Measurements from ENCODE around the gene TMEM234. TPM values are rescaled to one million over a fixed set of nuclear protein-coding genes. Genes with fewer than 3 reads are reported as not detected.

TMEM234 gene
- total and polyA plus RNA-seq, 7 donors: 4.4 to 23.1 (median 7.2) TPM

DNA sequence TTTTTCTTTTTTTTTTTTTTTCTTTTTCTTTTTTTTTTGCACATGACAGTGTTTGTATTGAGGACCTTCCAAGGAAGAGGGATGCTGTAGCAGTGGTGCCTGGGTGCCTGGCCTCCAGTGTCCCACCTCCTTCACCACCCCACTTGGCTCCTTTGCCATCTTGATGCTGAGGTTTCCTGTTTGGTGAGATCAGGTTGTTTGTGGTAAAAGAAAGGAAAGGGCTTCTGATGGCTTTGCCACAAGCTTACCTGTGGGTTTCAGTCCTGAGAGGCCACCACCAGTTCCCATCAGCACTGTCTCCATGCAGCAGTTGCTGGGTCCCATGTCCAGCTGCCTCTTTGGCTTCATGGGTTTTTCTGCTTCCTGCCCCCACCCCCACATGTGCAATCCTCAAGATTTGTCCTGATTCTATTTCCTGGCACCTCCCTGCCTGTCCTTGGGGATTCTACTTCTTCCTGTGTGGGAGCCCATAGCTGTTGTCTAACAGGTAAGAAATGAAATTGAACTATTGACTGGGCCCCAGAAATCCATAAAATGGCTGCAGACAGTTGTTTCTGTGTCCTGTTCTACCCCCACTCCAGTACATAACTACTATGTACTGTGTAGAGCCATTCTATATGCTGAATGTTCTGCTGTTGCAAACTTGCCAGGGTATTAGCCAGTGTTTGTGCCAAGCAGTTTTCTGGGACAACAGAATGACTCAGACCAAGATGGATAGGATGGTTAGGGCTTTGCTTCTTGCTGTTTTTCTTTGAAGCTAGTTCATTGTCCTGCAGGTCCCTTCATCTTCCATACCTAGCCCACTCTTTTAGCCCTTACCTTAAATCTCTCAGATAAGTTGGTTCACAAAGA lies 26.0 kb downstream of the TMEM234 start:
- intact Hi-C loops (cut with DNase I): no loop called here
- H3K36me3 ChIP-seq: peaks cover 41 to 70% (median 52%) of the 10 kb centered on the region in 4 donors
- TF ChIP-seq EP300 (IDR thresholded peaks at IDR 0.05) (no peak), POLR2A (IDR thresholded peaks at IDR 0.05) (no peak), POLR2AphosphoS5 (IDR thresholded peaks at IDR 0.05) (no peak)
- no peak overlapping the region for H3K4me3 ChIP-seq
- no peaks in the 10 kb centered on the region for H3K27me3 ChIP-seq
- H3K4me1 ChIP-seq: peaks cover 0 to 16% (median 13%) of the 10 kb centered on the region in 4 donors
- no peak overlapping the region for H3K27ac ChIP-seq
- H3K9me3 ChIP-seq: no peaks in the 10 kb centered on the region
- no peak for DNase-seq

DNA sequence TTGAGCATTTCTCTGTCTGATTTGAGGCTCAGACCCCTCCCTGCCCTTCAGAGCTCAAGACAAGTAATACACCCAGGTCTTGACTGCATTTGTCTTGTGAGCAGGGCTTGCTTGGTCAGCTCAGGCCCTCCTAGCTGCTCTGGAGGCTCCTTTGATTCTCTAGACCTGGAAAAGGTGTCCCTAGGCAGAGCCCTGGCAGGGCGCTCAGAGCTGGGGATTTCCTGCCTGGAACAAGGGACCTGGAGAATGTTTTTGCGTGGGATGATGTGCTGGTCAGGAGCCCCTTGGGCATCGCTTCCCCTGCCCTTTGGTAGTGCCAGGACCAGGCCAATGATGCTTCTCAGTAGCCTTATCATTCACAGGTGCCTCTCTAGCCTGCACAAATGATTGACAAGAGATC lies 26.6 kb downstream of the TMEM234 start:
- Histone ChIP-seq H3K36me3 (peaks cover 47 to 76% (median 59%) of the 10 kb centered on the region in 4 donors), H3K4me1 (peaks cover 0 to 11% (median 11%) of the 10 kb centered on the region in 4 donors), H3K4me3 (no peak overlapping the region), H3K27ac (no peak overlapping the region), H3K9me3 (no peaks in the 10 kb centered on the region), H3K27me3 (no peaks in the 10 kb centered on the region)
- no peak for TF ChIP-seq POLR2AphosphoS5 (IDR thresholded peaks at IDR 0.05)
- TF ChIP-seq, protein P1, sequence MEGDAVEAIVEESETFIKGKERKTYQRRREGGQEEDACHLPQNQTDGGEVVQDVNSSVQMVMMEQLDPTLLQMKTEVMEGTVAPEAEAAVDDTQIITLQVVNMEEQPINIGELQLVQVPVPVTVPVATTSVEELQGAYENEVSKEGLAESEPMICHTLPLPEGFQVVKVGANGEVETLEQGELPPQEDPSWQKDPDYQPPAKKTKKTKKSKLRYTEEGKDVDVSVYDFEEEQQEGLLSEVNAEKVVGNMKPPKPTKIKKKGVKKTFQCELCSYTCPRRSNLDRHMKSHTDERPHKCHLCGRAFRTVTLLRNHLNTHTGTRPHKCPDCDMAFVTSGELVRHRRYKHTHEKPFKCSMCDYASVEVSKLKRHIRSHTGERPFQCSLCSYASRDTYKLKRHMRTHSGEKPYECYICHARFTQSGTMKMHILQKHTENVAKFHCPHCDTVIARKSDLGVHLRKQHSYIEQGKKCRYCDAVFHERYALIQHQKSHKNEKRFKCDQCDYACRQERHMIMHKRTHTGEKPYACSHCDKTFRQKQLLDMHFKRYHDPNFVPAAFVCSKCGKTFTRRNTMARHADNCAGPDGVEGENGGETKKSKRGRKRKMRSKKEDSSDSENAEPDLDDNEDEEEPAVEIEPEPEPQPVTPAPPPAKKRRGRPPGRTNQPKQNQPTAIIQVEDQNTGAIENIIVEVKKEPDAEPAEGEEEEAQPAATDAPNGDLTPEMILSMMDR (IDR thresholded peaks at IDR 0.05): no peak
- intact Hi-C loops (cut with DNase I): no loop called here
- no peak for DNase-seq
- 96 to 97% methylated on average over 3 of the region's 3 CpGs for WGBS, 2 donors

DNA sequence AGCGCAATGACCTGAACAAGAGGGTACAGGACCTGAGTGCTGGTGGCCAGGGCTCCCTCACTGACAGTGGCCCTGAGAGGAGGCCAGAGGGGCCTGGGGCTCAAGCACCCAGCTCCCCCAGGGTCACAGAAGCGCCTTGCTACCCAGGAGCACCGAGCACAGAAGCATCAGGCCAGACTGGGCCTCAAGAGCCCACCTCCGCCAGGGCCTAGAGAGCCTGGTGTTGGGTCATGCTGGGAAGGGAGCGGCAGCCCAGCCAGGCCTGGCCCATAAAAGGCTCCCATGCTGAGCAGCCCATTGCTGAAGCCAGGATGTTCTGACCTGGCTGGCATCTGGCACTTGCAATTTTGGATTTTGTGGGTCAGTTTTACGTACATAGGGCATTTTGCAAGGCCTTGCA lies 27.2 kb downstream of the TMEM234 start:
- intact Hi-C loops (cut with DNase I): no loop called here
- WGBS, 2 donors: 95 to 97% methylated on average over 6 of the region's 6 CpGs
- Histone ChIP-seq H3K4me1 (peaks cover 0 to 9% (median 9%) of the 10 kb centered on the region in 4 donors), H3K27me3 (no peaks in the 10 kb centered on the region), H3K27ac (no peak overlapping the region), H3K4me3 (no peak overlapping the region), H3K9me3 (no peaks in the 10 kb centered on the region), H3K36me3 (peaks cover 53 to 82% (median 64%) of the 10 kb centered on the region in 4 donors)
- no peak for DNase-seq
- TF ChIP-seq EP300 (IDR thresholded peaks at IDR 0.05) (no peak), POLR2A (IDR thresholded peaks at IDR 0.05) (no peak), POLR2AphosphoS5 (IDR thresholded peaks at IDR 0.05) (no peak)
- TF ChIP-seq, protein P1 (IDR thresholded peaks at IDR 0.05): no peak

DNA sequence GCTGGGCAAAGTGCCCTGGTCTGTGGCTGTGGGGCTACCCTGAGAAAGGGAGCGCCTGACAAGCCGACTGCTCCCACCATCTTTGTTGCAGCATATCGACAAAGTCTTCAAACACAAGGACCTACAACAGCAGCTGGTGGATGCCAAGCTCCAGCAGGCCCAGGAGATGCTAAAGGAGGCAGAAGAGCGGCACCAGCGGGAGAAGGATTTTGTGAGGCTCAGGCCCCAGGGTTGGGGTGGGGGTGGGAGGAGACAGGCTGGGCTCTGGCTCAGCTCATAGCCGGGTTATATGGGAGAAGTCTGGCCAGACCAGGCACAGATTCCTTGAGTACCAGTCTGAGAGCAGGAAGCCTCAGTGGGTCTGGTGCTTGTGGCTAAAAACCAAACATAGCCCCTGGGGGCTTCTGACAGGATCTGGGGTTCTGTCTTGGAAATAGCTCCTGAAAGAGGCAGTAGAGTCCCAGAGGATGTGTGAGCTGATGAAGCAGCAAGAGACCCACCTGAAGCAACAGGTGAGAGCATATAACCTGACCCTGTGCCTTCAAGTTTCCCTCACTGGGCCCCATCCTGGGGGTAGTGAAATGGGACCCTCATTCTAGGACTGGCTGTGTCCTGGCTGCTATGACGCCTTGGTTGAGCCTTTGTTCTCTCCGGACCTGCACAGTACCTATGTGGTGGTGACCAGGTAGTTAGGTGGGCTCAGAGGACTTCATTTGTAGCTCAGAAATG lies 29.8 kb downstream of the TMEM234 start:
- 96% methylated on average over 8 of the region's 8 CpGs for WGBS, 2 donors
- H3K4me3 ChIP-seq: no peak overlapping the region
- no peaks in the 10 kb centered on the region for H3K9me3 ChIP-seq
- TF ChIP-seq, protein P1 (IDR thresholded peaks at IDR 0.05): no peak
- TF ChIP-seq EP300 (IDR thresholded peaks at IDR 0.05) (no peak), POLR2AphosphoS5 (IDR thresholded peaks at IDR 0.05) (no peak), POLR2A (IDR thresholded peaks at IDR 0.05) (no peak)
- DNase-seq: no peak
- no peaks in the 10 kb centered on the region for H3K4me1 ChIP-seq
- peaks cover 68 to 100% (median 88%) of the 10 kb centered on the region in 4 donors for H3K36me3 ChIP-seq
- intact Hi-C loops (cut with DNase I): no loop called here
- no peak overlapping the region for H3K27ac ChIP-seq
- no peaks in the 10 kb centered on the region for H3K27me3 ChIP-seq

DNA sequence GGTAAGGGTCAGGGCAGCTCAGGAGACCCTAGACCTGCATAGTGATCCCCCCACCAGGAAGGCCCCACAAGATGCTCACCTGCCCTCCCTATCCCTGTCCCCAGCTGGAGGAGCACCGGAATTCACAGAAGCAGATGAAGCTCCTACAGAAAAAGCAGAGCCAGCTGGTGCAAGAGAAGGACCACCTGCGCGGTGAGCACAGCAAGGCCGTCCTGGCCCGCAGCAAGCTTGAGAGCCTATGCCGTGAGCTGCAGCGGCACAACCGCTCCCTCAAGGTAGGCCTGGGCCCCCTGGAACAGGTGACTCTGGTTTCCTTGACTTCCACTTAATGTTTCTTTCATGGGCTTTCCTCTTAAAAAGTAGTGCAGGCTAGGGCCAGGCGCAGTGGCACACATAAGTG lies 34.3 kb downstream of the TMEM234 start:
- peaks cover 0 to 37% (median 25%) of the 10 kb centered on the region in 4 donors for H3K4me1 ChIP-seq
- no peak for DNase-seq
- intact Hi-C loops (cut with DNase I): no loop called here
- no peaks in the 10 kb centered on the region for H3K27me3 ChIP-seq
- no peak overlapping the region for H3K27ac ChIP-seq
- TF ChIP-seq POLR2AphosphoS5 (IDR thresholded peaks at IDR 0.05) (no peak), POLR2A (IDR thresholded peaks at IDR 0.05) (no peak), EP300 (IDR thresholded peaks at IDR 0.05) (no peak)
- TF ChIP-seq, protein P1 (IDR thresholded peaks at IDR 0.05): no peak
- peaks cover 45 to 96% (median 78%) of the 10 kb centered on the region in 4 donors for H3K36me3 ChIP-seq
- no peak overlapping the region for H3K4me3 ChIP-seq
- no peaks in the 10 kb centered on the region for H3K9me3 ChIP-seq
- WGBS, 2 donors: 97 to 98% methylated on average over 9 of the region's 9 CpGs
